Subcutaneous adipose tissue (tissue), 4 donors: ENCODE measurements around the gene SLC24A3. TPM values are rescaled to one million over a fixed set of nuclear protein-coding genes. Genes with fewer than 3 reads are reported as not detected.

ENCODE experiments used
- CTCF ChIP-seq: fragments of 450-650 bp; IDR thresholded peaks from one replicate; pipeline ENCODE4 v1.5.1; 2016; ENCODE audit warnings: low read depth, mild to moderate bottlenecking, control low read depth, antibody characterized with exemption, moderate library complexity
- total RNA-seq, 4 donors: library from RNA; depleted of rRNA; stranded (reverse); fragments of >200 nt; gene quantifications; one replicate each; pipeline ENCODE4 v1.1.0, GENCODE V29; 2016

SLC24A3 gene
- total RNA-seq, 4 donors from 2014 or later: 4.6 to 12.2 (median 9.1) TPM

GRCh38 chr20:19543101-19543500, 330.7 kb downstream of the SLC24A3 start:
- no peak for TF ChIP-seq CTCF

- no peak for TF ChIP-seq CTCF
Observed at GRCh38 chr20:19544684-19545083, 332.2 kb downstream of the SLC24A3 start.

GRCh38 chr20:19546648-19547047, 334.2 kb downstream of the SLC24A3 start:
- TF ChIP-seq CTCF: no peak

- no peak for TF ChIP-seq CTCF
Observed at GRCh38 chr20:19547547-19547946, 335.1 kb downstream of the SLC24A3 start.

- TF ChIP-seq CTCF: no peak
Observed at GRCh38 chr20:19549896-19550295, 337.5 kb downstream of the SLC24A3 start.

GRCh38 chr20:19552221-19553180, 340.1 kb downstream of the SLC24A3 start:
- no peak for TF ChIP-seq CTCF

- no peak for TF ChIP-seq CTCF
Observed at GRCh38 chr20:19554666-19555065, 342.2 kb downstream of the SLC24A3 start.
